ENCODE data around the gene GFM2. TPM values are rescaled to one million over a fixed set of nuclear protein-coding genes. Genes with fewer than 3 reads are reported as not detected.

The GFM2 gene, protein sequence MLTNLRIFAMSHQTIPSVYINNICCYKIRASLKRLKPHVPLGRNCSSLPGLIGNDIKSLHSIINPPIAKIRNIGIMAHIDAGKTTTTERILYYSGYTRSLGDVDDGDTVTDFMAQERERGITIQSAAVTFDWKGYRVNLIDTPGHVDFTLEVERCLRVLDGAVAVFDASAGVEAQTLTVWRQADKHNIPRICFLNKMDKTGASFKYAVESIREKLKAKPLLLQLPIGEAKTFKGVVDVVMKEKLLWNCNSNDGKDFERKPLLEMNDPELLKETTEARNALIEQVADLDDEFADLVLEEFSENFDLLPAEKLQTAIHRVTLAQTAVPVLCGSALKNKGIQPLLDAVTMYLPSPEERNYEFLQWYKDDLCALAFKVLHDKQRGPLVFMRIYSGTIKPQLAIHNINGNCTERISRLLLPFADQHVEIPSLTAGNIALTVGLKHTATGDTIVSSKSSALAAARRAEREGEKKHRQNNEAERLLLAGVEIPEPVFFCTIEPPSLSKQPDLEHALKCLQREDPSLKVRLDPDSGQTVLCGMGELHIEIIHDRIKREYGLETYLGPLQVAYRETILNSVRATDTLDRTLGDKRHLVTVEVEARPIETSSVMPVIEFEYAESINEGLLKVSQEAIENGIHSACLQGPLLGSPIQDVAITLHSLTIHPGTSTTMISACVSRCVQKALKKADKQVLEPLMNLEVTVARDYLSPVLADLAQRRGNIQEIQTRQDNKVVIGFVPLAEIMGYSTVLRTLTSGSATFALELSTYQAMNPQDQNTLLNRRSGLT
- 29.8 and 29.9 TPM in 2 replicates for total RNA-seq
- long read RNA-seq, transcript GFM2-201 (21 exons, 3,249 nt) = major isoform, 82 of 120 reads
- long read RNA-seq, transcript GFM2-202 (20 exons, 2,856 nt) = minor isoform, 10 of 120 reads
- long read RNA-seq, partial matches to known transcripts = 10 of 120 reads
- long read RNA-seq, other reads (novel, unspliced or antisense) = 18 of 120 reads

DNA sequence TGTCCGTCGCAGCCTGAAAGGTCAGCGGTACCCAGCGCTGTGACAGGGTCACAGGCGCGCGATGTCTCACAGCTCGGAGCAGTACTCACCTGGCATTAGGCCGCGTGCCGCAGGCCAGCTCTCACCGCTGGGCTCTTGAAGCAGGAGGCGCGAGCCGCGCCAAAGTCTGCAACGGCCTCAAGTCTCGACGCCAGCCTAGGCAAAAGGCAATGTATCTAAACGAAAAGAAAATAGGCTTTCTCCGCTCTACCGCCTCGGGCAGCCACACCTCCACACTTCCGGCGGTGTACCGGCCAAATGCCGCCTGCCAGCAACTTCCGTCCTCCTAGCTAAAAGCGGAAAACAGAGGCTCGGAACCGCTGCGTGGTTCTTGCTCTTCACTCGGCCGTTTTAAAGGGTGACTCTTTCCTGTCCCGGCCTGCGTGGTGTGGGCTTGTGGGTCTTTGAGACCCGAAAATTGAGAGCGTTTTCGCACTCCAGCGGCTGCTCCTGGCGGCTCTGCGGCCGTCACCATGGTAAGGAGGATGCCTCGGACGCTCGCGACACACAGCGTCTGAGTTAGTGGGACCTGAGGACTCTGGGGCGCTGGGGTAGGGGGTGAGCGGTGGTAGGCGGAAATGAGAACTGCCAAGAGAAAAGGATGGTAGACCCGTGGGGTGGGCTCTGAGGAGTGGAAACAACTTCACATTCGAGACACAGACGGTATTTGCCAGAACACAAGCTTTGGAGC lies at the start of gene GFM2, which contains the start of gene NSA2:
TSS of gene GFM2 (minus strand) at position 269 of the 730 bp plus-strand sequence. CDS start 3,375 bp downstream, outside the sequence.
TSS of gene NSA2 (plus strand) at position 401 of the 730 bp plus-strand sequence. CDS start at position 513, 112 bp downstream.
- H3K4me1 Mint-ChIP-seq = peaks cover 29% of the 10 kb centered on the region
- TF ChIP-seq, protein P1, sequence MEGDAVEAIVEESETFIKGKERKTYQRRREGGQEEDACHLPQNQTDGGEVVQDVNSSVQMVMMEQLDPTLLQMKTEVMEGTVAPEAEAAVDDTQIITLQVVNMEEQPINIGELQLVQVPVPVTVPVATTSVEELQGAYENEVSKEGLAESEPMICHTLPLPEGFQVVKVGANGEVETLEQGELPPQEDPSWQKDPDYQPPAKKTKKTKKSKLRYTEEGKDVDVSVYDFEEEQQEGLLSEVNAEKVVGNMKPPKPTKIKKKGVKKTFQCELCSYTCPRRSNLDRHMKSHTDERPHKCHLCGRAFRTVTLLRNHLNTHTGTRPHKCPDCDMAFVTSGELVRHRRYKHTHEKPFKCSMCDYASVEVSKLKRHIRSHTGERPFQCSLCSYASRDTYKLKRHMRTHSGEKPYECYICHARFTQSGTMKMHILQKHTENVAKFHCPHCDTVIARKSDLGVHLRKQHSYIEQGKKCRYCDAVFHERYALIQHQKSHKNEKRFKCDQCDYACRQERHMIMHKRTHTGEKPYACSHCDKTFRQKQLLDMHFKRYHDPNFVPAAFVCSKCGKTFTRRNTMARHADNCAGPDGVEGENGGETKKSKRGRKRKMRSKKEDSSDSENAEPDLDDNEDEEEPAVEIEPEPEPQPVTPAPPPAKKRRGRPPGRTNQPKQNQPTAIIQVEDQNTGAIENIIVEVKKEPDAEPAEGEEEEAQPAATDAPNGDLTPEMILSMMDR (conservative IDR thresholded peaks at IDR 0.05) = no peak
- peak within 1 kb of the TSS; percentile 100 for H3K4me3 Mint-ChIP-seq
- H3K9me3 Mint-ChIP-seq = no peaks in the 10 kb centered on the region
- DNase-seq (ENCODE audit: low read depth, low spot score) = peak; percentile 89
- H3K27ac Mint-ChIP-seq (ENCODE audit: unreplicated experiment) = peak within 1 kb of the TSS; percentile 97
- peaks cover 11% of the 10 kb centered on the region for H3K36me3 Mint-ChIP-seq (ENCODE audit: low read depth)
- H3K27me3 Mint-ChIP-seq (ENCODE audit: low read depth) = no peaks in the 10 kb centered on the region

DNA sequence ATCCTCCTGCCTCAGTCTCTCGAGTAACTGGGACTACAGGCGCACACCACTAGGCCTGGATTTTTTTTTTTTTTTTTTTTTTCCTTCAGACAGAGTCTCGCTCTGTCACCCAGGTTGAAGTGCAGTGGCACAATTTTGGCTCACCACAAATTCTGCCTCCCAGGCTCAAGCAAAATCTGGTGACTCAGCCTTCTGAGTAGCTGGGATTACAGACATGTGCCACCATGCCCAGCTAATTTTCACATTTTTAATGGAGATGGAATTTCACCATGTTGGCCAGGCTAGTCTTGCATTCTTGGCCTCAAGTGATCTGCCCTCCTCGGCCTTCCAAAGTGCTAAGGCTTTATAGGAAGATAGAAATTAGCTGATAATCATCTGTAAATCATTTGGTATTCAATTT lies 44.0 kb upstream of the GFM2 start:
- TF ChIP-seq, protein P1 (conservative IDR thresholded peaks at IDR 0.05) = no peak
- no peak overlapping the region for H3K27ac Mint-ChIP-seq (ENCODE audit: unreplicated experiment)
- no peaks in the 10 kb centered on the region for H3K9me3 Mint-ChIP-seq
- DNase-seq (ENCODE audit: low read depth, low spot score) = no peak
- H3K4me3 Mint-ChIP-seq = no peak overlapping the region
- H3K27me3 Mint-ChIP-seq (ENCODE audit: low read depth) = no peaks in the 10 kb centered on the region
- H3K4me1 Mint-ChIP-seq = peaks cover under 1% of the 10 kb centered on the region
- H3K36me3 Mint-ChIP-seq (ENCODE audit: low read depth) = peaks cover 6% of the 10 kb centered on the region

DNA sequence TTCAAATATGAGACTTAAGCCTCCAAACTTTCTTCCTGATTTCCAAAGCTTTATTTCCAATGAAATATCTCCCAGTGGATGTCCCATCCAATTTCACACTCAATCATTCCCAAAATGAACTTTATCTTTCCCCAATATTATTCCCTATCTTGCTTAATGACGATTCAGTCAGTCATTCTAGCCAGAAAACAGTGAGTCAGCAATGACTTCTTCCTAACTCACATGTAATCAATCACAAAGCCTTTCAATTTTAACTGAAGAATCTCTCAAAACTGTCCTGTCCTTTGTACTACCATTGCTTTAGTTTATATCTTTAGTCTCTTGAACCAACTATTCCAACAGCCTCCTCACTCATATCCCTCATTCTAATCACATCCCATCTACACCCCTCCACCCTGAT lies 35.0 kb upstream of the GFM2 start:
- Mint-ChIP-seq H3K27me3 (ENCODE audit: low read depth) (no peaks in the 10 kb centered on the region), H3K4me3 (no peak overlapping the region), H3K4me1 (no peaks in the 10 kb centered on the region), H3K27ac (ENCODE audit: unreplicated experiment) (no peak overlapping the region), H3K36me3 (ENCODE audit: low read depth) (peaks cover 10% of the 10 kb centered on the region), H3K9me3 (no peaks in the 10 kb centered on the region)
- no peak for DNase-seq (ENCODE audit: low read depth, low spot score)
- TF ChIP-seq, protein P1 (conservative IDR thresholded peaks at IDR 0.05) = no peak

DNA sequence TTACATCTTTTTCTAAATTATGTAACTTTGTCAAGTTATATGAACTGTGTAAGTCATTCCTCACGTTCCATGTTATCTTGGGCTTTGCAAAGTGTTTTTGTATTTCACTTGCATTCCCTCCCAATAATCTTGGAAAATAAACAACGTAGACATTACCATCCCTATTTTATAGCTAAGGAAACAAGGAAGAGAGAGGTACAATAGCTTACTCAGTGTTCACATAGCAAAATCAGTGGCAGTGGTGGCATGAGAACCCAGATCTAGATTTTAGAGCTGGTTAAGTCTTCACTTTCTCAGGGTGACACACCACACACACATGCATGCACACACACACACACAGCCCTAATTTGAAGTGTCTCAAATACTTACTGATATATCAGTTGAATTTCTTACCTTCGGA lies 34.3 kb upstream of the GFM2 start:
- Mint-ChIP-seq H3K4me3 (no peak overlapping the region), H3K9me3 (no peaks in the 10 kb centered on the region), H3K4me1 (no peaks in the 10 kb centered on the region), H3K36me3 (ENCODE audit: low read depth) (peaks cover 10% of the 10 kb centered on the region), H3K27me3 (ENCODE audit: low read depth) (no peaks in the 10 kb centered on the region), H3K27ac (ENCODE audit: unreplicated experiment) (no peak overlapping the region)
- TF ChIP-seq, protein P1 (conservative IDR thresholded peaks at IDR 0.05) = no peak
- no peak for DNase-seq (ENCODE audit: low read depth, low spot score)
